Ovary (tissue), 3 donors: Measurements from ENCODE around the gene PEPD.

ENCODE experiments used
- EP300 ChIP-seq: sonication (generic); formaldehyde crosslinking; IDR thresholded peaks from one replicate; pipeline ENCODE4 v1.6.1; 2017; ENCODE audit warnings: antibody characterized with exemption
- TF ChIP-seq, protein P1 (sequence below), 3 donors: fragments of 450-650 bp in 2 of 3; fragments of 200-600 bp in 1 of 3; IDR thresholded peaks; one replicate each; pipeline versions ENCODE4 v1.5.1 to v1.8.0; 2016 to 2022; ENCODE audit warnings: antibody characterized with exemption in 3 of 3, mild to moderate bottlenecking in 1 of 3
- donor health status: DM: no; HTN: no; CAD: no.

DNA sequence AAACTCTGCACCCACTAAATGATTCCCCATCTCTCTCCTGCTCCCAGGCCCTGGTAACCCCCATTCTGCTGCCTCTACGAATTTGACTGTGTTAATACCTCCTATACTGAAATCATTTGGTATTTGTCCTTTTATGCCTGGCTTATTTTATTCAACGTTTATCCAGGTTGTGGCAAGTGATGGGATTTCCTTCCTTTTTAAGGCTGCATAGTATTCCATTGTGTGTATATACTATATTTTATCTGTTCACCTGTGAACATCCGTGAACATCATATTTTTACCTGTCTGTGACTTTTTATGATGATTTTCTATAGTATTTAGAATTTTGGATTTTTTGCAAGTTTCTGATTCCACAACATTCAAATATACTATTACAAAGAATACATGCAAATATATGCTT is 162.0 kb downstream of the PEPD start:
- TF ChIP-seq EP300: no peak
- TF ChIP-seq, protein P1, sequence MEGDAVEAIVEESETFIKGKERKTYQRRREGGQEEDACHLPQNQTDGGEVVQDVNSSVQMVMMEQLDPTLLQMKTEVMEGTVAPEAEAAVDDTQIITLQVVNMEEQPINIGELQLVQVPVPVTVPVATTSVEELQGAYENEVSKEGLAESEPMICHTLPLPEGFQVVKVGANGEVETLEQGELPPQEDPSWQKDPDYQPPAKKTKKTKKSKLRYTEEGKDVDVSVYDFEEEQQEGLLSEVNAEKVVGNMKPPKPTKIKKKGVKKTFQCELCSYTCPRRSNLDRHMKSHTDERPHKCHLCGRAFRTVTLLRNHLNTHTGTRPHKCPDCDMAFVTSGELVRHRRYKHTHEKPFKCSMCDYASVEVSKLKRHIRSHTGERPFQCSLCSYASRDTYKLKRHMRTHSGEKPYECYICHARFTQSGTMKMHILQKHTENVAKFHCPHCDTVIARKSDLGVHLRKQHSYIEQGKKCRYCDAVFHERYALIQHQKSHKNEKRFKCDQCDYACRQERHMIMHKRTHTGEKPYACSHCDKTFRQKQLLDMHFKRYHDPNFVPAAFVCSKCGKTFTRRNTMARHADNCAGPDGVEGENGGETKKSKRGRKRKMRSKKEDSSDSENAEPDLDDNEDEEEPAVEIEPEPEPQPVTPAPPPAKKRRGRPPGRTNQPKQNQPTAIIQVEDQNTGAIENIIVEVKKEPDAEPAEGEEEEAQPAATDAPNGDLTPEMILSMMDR (IDR thresholded peaks at IDR 0.05): no peak
